ENCODE data around the gene C10orf67.

DNA sequence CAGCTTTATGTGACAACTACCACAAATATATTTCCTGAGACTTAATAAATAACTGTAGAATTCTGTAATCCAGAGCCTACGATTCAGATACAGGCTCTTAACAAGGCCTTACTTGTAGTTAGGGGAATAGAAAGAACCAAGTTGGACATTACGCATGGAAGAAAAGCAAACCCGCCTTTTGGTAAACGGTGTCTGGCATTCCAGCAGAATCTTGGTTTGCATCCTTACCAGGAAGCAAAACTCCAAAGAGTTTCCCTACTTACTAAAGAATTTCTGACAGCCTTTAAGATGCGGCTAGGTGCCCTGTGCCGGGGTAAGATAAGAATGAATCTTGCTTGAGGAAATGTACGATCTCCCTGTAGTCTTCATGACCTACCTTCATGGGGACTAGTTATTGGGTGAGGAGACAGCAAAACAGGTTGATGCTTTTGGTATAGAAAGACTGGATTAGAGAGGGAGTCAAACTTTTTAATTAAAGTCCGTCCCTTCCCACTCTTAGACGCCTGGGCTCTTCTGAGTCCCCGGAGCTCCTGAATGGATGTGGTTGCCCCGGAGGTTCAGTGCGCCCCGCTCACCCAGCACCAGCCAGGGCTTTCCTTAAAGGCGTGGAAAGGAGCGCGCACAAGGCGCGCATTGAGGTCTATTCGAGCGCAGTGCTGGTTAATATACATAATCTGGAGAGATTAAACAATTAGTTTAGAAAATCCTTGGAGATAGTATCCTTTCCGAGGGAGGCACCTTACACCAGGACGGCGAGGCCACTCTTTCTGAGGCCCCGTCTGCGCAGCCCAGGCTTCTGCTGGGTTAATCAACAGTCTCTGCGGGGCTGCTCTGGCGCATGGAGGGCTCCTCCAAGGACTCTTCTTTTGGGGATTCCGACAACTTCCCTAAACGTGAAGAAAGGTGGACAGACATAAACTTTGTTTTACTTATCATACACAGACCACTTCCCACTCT, 140.9 kb downstream of the C10orf67 start:
- TF ChIP-seq CSDC2 (CRISPR knock-in tag; IDR thresholded peaks at IDR 0.05), result no peak
- TF ChIP-seq ZFP3 (CRISPR knock-in tag; IDR thresholded peaks at IDR 0.05), result no peak
- TF ChIP-seq, protein P1, sequence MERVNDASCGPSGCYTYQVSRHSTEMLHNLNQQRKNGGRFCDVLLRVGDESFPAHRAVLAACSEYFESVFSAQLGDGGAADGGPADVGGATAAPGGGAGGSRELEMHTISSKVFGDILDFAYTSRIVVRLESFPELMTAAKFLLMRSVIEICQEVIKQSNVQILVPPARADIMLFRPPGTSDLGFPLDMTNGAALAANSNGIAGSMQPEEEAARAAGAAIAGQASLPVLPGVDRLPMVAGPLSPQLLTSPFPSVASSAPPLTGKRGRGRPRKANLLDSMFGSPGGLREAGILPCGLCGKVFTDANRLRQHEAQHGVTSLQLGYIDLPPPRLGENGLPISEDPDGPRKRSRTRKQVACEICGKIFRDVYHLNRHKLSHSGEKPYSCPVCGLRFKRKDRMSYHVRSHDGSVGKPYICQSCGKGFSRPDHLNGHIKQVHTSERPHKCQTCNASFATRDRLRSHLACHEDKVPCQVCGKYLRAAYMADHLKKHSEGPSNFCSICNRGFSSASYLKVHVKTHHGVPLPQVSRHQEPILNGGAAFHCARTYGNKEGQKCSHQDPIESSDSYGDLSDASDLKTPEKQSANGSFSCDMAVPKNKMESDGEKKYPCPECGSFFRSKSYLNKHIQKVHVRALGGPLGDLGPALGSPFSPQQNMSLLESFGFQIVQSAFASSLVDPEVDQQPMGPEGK (CRISPR knock-in tag; IDR thresholded peaks at IDR 0.05; ENCODE audit: borderline replicate concordance), result no peak
- no peak for TF ChIP-seq RARB (CRISPR knock-in tag; IDR thresholded peaks at IDR 0.05)
- TF ChIP-seq BACH2 (CRISPR knock-in tag; IDR thresholded peaks at IDR 0.05; ENCODE audit: borderline replicate concordance), result no peak
- no peak for TF ChIP-seq TOX (CRISPR knock-in tag; IDR thresholded peaks at IDR 0.05; ENCODE audit: borderline replicate concordance)
- TF ChIP-seq ZC3H10 (CRISPR knock-in tag; IDR thresholded peaks at IDR 0.05), result no peak
- TF ChIP-seq GLIS3 (CRISPR knock-in tag; IDR thresholded peaks at IDR 0.05), result no peak
- TF ChIP-seq, protein P2, sequence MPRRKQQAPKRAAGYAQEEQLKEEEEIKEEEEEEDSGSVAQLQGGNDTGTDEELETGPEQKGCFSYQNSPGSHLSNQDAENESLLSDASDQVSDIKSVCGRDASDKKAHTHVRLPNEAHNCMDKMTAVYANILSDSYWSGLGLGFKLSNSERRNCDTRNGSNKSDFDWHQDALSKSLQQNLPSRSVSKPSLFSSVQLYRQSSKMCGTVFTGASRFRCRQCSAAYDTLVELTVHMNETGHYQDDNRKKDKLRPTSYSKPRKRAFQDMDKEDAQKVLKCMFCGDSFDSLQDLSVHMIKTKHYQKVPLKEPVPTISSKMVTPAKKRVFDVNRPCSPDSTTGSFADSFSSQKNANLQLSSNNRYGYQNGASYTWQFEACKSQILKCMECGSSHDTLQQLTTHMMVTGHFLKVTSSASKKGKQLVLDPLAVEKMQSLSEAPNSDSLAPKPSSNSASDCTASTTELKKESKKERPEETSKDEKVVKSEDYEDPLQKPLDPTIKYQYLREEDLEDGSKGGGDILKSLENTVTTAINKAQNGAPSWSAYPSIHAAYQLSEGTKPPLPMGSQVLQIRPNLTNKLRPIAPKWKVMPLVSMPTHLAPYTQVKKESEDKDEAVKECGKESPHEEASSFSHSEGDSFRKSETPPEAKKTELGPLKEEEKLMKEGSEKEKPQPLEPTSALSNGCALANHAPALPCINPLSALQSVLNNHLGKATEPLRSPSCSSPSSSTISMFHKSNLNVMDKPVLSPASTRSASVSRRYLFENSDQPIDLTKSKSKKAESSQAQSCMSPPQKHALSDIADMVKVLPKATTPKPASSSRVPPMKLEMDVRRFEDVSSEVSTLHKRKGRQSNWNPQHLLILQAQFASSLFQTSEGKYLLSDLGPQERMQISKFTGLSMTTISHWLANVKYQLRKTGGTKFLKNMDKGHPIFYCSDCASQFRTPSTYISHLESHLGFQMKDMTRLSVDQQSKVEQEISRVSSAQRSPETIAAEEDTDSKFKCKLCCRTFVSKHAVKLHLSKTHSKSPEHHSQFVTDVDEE (CRISPR knock-in tag; IDR thresholded peaks at IDR 0.05), result no peak
- no peak for TF ChIP-seq ZFP30 (CRISPR knock-in tag; IDR thresholded peaks at IDR 0.05)
- no peak for TF ChIP-seq ZNF565 (CRISPR knock-in tag; conservative IDR thresholded peaks at IDR 0.05; ENCODE audit: low read depth)
- TF ChIP-seq, protein P3, sequence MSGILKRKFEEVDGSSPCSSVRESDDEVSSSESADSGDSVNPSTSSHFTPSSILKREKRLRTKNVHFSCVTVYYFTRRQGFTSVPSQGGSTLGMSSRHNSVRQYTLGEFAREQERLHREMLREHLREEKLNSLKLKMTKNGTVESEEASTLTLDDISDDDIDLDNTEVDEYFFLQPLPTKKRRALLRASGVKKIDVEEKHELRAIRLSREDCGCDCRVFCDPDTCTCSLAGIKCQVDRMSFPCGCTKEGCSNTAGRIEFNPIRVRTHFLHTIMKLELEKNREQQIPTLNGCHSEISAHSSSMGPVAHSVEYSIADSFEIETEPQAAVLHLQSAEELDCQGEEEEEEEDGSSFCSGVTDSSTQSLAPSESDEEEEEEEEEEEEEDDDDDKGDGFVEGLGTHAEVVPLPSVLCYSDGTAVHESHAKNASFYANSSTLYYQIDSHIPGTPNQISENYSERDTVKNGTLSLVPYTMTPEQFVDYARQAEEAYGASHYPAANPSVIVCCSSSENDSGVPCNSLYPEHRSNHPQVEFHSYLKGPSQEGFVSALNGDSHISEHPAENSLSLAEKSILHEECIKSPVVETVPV (CRISPR knock-in tag; IDR thresholded peaks at IDR 0.05), result no peak
